Breast epithelium (tissue), 3 donors: ENCODE measurements around the gene TRANK1.

ENCODE experiments used
- CTCF ChIP-seq, 3 donors: fragments of 450-650 bp; IDR thresholded peaks; one replicate each; pipeline ENCODE4 v1.5.1; 2016 to 2017; ENCODE audit warnings: antibody characterized with exemption in 3 of 3, mild to moderate bottlenecking in 3 of 3, moderate library complexity in 3 of 3
- POLR2A ChIP-seq: fragments of 450-650 bp; IDR thresholded peaks from one replicate; pipeline ENCODE4 v1.6.1; 2016; ENCODE audit warnings: antibody characterized with exemption, mild to moderate bottlenecking, moderate library complexity
- POLR2AphosphoS5 ChIP-seq, 3 donors: sonication (generic); formaldehyde crosslinking; IDR thresholded peaks; one replicate each; pipeline ENCODE4 v1.6.1; 2017; ENCODE audit warnings: antibody characterized with exemption in 3 of 3

- TF ChIP-seq CTCF (IDR thresholded peaks at IDR 0.05) = no peak
- no peak for TF ChIP-seq POLR2A
- no peak for TF ChIP-seq POLR2AphosphoS5 (IDR thresholded peaks at IDR 0.05)
Measured at GRCh38 chr3:36795622-36796021, 149.2 kb downstream of the TRANK1 start.
